ENCODE measurements around the gene RERGL. TPM values are rescaled to one million over a fixed set of nuclear protein-coding genes. Genes with fewer than 3 reads are reported as not detected.
"Not testable (repeated sequence)": the region's sequence is repeated elsewhere in the genome, so short reads cannot be mapped to it uniquely, and the experiment has no call there.

RERGL gene
- total and polyA plus RNA-seq, 9 donors = 0.48 to 62.9 (median 5.7) TPM

DNA sequence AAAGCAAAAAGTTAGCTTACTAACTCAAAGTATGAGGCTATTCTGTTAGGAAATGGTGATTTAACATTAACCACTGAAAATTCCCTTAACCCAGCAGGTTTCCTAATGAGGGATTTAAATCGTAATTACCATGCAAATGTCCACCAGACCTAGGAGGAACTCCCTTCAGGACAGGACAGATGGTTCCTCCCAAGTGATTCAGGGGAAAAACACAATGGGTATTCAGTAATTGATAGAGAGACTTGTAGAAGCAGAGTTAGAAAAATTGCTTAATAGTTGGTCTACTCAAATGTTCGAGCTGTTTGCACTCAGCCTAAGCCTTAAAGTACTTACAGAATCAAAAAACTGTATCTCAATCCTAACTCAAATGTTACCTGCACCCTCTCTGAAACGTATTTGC is 21.6 kb downstream of the RERGL start:
- Histone ChIP-seq H3K27me3 (no peaks in the 10 kb centered on the region), H3K36me3 (no peaks in the 10 kb centered on the region), H3K4me3 (no peak overlapping the region), H3K9me3 (no peaks in the 10 kb centered on the region), H3K4me1 (ENCODE audit: insufficient read depth) (no peaks in the 10 kb centered on the region), H3K27ac (no peak overlapping the region)
- WGBS, 3 donors = 55 to 64% (median 56%) methylated on average over 3 of the region's 3 CpGs
- intact Hi-C loops (cut with DNase I) = no loop called here
- DNase-seq = no peak
- TF ChIP-seq EP300 (IDR thresholded peaks at IDR 0.05) = no peak
- no peak for TF ChIP-seq POLR2A (IDR thresholded peaks at IDR 0.05)

DNA sequence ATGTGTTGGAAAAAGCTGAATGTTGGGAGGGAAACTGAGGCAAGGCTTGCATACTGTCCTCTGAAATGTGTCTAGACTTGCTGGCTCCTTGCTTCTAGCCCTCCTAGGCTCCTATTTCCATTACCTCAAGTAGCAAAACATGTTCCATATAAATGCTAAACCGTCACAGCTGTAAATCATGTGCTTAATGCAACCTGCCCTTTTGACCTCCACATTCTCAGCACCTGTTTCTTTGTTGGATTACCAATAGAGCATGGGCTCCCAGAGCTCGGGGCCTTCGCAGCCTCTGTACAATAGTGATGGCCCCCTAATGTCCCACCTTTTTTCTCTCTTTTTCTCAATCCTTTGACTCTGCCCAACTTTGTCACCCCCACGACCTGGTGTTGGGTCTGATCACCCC is 23.3 kb downstream of the RERGL start:
- 51 to 59% (median 53%) methylated on average over 4 of the region's 4 CpGs for WGBS, 3 donors
- H3K4me3 ChIP-seq = no peak overlapping the region
- no peak for DNase-seq
- TF ChIP-seq POLR2A (IDR thresholded peaks at IDR 0.05) = no peak
- no peak for TF ChIP-seq EP300 (IDR thresholded peaks at IDR 0.05)
- no peak overlapping the region for H3K27ac ChIP-seq
- no peaks in the 10 kb centered on the region for H3K27me3 ChIP-seq
- H3K4me1 ChIP-seq (ENCODE audit: insufficient read depth) = no peaks in the 10 kb centered on the region
- intact Hi-C loops (cut with DNase I) = no loop called here
- no peaks in the 10 kb centered on the region for H3K36me3 ChIP-seq
- H3K9me3 ChIP-seq = no peaks in the 10 kb centered on the region

DNA sequence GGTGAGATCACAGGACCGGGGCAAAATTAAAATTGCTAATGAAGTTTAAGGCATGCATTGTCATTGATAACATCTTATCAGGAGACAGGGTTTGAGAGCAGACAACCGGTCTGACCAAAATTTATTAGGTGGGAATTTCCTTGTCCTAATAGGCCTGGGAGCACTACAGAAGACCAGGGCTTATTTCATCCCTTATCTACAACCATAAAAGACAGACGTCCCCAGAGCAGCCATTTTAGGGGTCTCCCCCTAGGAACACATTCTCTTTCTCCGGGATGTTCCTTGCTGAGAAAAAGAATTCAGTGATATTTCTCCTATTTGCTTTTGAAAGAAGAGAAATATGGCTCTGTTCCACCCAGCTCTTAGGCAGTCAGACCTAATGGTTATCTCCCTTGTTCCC is 27.1 kb downstream of the RERGL start:
- WGBS, 3 donors = 70 to 71% (median 71%) methylated on average over 4 of the region's 4 CpGs
- H3K9me3 ChIP-seq; intact Hi-C loops (cut with DNase I); H3K4me1 ChIP-seq (ENCODE audit: insufficient read depth); H3K36me3 ChIP-seq; H3K4me3 ChIP-seq; H3K27ac ChIP-seq; DNase-seq; H3K27me3 ChIP-seq: not testable (repeated sequence)

DNA sequence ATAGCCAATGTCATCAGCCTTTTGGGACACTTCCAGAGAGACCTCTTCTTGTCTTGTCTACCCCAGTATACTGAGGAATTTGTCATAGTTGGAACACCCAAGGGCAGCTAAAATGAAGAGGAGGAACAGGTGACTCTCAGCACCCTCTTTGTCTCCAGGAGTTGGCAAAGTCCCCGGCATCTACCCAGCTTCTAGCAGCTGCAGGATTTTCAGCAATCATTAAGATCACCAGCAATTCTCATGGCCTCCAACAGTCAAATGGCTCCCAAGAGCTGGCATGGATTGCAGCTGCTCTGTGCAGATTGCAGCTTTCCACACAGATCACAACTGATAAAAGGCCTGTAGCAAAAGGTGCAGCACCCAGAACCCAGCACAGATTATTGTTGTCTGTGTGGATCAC is 32.9 kb downstream of the RERGL start:
- H3K9me3 ChIP-seq = no peaks in the 10 kb centered on the region
- no peaks in the 10 kb centered on the region for H3K27me3 ChIP-seq
- H3K36me3 ChIP-seq = no peaks in the 10 kb centered on the region
- no peaks in the 10 kb centered on the region for H3K4me1 ChIP-seq (ENCODE audit: insufficient read depth)
- DNase-seq = no peak
- no peak overlapping the region for H3K27ac ChIP-seq
- WGBS, 3 donors = 80 to 93% (median 89%) methylated on average over 1 of the region's 1 CpG
- TF ChIP-seq, protein P1, sequence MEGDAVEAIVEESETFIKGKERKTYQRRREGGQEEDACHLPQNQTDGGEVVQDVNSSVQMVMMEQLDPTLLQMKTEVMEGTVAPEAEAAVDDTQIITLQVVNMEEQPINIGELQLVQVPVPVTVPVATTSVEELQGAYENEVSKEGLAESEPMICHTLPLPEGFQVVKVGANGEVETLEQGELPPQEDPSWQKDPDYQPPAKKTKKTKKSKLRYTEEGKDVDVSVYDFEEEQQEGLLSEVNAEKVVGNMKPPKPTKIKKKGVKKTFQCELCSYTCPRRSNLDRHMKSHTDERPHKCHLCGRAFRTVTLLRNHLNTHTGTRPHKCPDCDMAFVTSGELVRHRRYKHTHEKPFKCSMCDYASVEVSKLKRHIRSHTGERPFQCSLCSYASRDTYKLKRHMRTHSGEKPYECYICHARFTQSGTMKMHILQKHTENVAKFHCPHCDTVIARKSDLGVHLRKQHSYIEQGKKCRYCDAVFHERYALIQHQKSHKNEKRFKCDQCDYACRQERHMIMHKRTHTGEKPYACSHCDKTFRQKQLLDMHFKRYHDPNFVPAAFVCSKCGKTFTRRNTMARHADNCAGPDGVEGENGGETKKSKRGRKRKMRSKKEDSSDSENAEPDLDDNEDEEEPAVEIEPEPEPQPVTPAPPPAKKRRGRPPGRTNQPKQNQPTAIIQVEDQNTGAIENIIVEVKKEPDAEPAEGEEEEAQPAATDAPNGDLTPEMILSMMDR (IDR thresholded peaks at IDR 0.05) = no peak
- no peak for TF ChIP-seq EP300 (IDR thresholded peaks at IDR 0.05)
- no peak for TF ChIP-seq POLR2A (IDR thresholded peaks at IDR 0.05)
- H3K4me3 ChIP-seq = no peak overlapping the region
- intact Hi-C loops (cut with DNase I) = no loop called here

DNA sequence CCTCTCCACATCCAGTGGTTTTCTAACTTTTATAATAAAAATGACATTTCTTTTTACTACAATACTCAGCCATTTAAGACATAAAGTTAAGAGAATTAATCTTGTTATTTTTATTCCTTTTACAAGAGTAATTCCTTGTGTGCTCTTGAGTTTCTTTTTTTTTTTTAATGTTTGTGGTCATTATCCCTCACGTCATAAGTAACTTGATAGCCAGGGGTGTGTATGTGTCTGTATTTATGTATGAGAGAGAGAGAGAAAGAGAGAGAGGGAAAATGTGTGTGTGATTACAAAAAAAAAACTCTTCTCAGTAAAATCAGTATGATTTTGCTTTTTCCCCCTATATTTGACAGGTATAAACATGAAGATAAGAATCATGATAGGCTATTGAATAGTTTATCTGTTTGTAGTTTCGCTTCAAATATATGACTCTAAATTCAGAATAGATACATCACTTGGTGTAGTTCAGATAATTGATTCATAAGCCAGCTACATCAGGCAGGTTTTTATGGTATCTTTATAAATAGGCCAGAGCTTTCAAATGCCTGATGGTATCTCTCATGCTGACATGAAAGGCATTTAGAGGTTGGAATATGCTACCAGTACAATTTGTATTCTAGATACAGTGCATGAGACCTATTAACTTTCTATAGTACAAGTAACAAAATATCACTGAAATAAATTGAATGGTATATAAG is 34.9 kb downstream of the RERGL start:
- WGBS, 3 donors = 38 to 50% (median 45%) methylated on average over 2 of the region's 2 CpGs

More for the DNA sequence above, 34.9 kb downstream of the RERGL start:
- H3K9me3 ChIP-seq = no peaks in the 10 kb centered on the region
- TF ChIP-seq EP300 (IDR thresholded peaks at IDR 0.05) (no peak), POLR2A (IDR thresholded peaks at IDR 0.05) (no peak)
- TF ChIP-seq, protein P1 (IDR thresholded peaks at IDR 0.05) = no peak
- H3K4me3 ChIP-seq = no peak overlapping the region
- no peak for DNase-seq
- no peaks in the 10 kb centered on the region for H3K27me3 ChIP-seq
- no peaks in the 10 kb centered on the region for H3K36me3 ChIP-seq
- intact Hi-C loops (cut with DNase I) = no loop called here
- no peaks in the 10 kb centered on the region for H3K4me1 ChIP-seq (ENCODE audit: insufficient read depth)
- H3K27ac ChIP-seq = no peak overlapping the region

Measured in ovary (tissue), 9 donors.